WTC11 (cell line): ENCODE data around the gene TMEM221.

ENCODE experiments used
- ETV6 ChIP-seq: sonication (generic); formaldehyde crosslinking; IDR thresholded peaks from 2 replicates; pipeline ENCODE4 v1.8.1; 2022; ENCODE audit warnings: mild to moderate bottlenecking, missing genetic modification reagents
- SMAD3 ChIP-seq: sonication (generic); formaldehyde crosslinking; IDR thresholded peaks from 2 replicates; pipeline ENCODE4 v1.8.0; 2022; ENCODE audit warnings: missing genetic modification reagents, mild to moderate bottlenecking, borderline replicate concordance

GRCh38 chr19:17487284-17488121 is 39.0 kb upstream of the TMEM221 start:
- TF ChIP-seq ETV6 (CRISPR knock-in tag): no peak
- no peak for TF ChIP-seq SMAD3
